GM19452 (cell line): Measurements from ENCODE around the gene MSX1.

Experiments used
- ATAC-seq: cut with Tn5 transposase; IDR thresholded peaks from one replicate; pipeline ENCODE4 v1.9.1; 2021; ENCODE audit not compliant: unreplicated experiment

MSX1 gene

GRCh38 chr4:4868758-4869723 lies 9.6 kb downstream of the MSX1 start:
- ATAC-seq, result no peak

- ATAC-seq, result no peak
Measured at GRCh38 chr4:4869731-4870571, 10.5 kb downstream of the MSX1 start.

GRCh38 chr4:4870576-4871241 lies 11.2 kb downstream of the MSX1 start:
- no peak for ATAC-seq

- ATAC-seq, result no peak
Measured at GRCh38 chr4:4871242-4871572, 11.7 kb downstream of the MSX1 start.

DNA sequence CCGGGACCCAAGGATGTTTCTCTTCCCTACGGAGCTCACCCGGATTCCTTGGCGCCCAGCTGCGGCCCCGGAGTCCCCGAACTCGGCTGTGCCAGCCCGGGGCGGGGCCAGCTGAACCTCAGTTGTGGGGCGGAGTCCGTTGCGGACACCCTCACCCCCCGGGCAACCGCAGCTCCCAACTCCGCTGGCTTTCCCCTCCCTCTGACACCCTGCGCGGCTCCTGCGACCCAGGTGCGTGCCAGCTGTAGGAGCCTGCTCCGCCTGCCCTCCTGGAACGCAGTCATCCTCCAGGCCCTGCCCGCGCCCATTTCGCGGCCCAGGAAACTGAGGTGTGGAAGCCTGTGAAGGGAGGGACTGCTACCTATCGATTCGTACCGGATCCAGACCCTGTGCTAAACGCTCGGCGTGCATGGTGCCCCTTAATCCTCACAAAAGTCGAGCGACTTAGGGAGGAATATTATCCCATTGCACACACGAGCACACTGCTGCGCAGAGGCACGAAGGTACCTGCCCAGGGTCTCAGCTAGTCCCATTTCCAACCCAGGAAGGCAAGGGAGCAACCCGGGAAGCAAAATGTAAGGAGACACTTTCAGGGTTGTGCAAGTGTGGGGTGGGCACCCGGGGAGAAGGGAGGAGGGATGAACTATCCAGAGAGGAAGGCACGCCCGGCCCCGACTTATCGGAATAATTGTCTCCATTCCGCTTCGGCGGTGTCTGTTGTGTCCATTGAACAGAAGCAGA lies 12.3 kb downstream of the MSX1 start:
- ATAC-seq, result no peak

GRCh38 chr4:4872314-4872903 lies 12.9 kb downstream of the MSX1 start:
- ATAC-seq, result no peak

DNA sequence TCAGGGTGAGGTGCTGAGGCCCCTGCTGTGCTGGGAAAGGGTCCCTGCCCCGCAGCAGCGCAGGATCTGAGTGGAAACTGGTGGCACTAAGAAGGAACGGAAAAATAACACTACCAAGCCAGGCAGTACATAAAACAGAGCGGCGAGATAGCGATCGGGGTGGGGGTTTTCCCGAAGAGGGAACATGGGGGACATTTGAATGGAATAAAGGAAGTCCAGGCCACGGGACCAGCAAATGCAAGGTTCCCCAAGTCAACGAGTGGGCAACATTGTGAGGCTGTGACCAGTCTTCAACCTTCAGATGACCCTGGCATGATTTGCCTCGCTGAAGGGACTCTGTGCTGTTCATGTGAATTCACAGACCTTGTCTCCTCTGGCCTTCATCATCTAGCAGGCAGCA lies 13.7 kb downstream of the MSX1 start:
- ATAC-seq, result no peak

DNA sequence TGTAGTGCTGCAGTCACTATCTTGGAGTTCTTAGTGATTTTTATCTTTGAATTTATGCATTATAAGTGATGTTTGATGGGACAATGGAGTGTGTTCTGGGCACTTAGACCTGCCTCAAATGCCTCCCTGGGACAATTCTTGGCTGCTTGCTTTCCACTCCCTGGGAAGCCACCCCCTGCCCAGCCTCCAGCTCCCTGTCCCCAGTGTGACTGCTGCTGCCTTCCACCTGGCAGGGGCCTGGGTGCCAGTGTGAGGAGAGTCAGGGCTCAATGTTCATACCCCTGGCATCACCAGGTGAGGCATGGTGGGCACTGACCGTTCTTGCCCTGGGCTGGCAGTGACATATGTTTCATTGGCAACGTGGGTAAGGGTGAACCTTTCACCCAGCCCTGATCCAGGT lies 14.8 kb downstream of the MSX1 start:
- ATAC-seq, result no peak

DNA sequence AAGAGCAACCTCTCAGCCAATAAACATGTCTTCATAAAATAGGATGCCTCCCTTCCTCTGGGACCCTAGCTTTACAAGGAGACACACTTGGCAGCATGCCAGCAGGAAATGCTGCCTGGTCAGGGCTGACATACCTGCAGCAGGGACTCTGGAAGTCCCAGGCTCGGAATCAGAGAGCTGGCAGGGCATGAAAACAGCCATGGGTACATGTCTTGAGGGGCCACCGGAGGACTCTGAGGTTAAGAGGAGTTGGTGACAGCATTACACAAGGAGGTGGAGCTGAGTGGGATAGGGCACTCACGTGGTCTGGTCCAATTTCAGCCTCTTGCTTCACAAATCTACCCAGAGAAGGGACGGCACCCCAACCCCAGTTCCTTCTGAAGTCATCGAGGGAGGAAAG lies 15.7 kb downstream of the MSX1 start:
- no peak for ATAC-seq

DNA sequence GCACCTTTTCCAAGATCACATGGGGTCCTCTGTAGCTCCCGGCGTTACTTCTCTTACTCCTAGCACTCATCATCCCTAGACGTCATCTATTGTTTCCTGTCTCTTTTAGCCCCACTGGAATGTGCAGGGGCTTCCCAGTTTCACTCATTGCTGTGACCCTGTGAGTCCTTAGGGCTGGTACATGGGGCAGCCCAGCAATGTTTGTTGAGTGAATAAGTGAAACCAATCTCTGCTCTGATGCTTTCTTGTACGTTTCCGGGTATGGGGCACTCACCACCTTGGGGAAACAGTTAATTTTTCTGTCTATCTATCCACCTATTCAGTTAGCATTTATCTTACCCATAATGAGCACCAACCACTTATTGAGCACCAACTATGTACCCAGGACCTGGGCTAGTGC lies 16.1 kb downstream of the MSX1 start:
- ATAC-seq, result no peak

DNA sequence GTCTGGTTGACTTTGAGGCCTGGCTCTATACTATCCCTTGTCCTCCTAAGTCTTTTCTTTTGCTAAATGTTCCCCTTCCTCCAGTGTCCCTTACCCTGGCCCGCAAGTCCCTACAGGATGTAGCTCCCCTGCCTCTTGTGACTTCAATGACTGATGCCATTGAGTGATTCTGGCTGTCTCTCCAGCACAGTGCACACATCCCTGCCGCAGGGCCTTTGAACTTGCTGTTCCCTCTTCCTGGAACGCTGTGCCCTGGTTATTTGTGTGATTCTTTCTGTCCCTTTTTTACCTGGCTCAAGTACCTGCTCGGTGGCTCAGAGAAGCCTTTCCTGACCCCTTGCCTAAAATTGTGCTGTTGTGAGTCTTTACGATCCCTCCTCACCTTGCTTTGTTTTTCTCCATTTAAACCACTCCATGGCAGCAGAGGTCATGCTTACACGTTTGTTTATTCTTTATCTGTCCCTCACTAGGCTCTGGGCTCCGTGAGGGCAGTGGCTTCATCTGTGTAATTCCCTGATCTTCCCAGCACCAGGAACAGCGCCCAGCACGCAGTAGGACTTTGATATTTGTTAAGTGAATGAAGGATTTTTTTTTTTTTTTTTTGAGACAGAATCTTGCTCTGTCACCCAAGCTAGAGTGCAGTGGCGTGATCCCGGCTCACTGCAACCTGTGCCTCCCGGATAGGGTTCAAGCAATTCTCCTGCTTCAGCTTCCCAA lies 17.6 kb downstream of the MSX1 start:
- ATAC-seq, result no peak

GRCh38 chr4:4880492-4880891 lies 21.0 kb downstream of the MSX1 start:
- no peak for ATAC-seq

GRCh38 chr4:4881432-4881831 lies 22.0 kb downstream of the MSX1 start:
- no peak for ATAC-seq

DNA sequence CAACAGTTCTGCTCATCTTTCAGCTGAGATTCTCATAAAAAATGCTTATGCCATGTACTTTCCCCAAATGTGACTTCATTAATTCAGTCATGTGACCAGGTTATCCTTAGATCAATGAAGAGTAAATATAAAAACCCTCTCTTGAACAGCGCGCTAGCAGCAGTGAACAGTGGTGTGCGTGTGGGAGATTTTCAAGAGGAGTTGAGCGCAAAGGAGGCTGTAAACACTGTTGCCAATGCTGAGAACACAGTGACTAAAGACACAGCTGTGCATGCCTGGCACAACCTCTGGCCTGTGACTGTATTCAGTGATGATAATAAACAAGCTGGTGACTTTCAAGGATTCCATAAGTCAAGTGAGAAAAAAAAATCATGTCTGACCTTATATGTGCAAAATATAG lies 25.1 kb downstream of the MSX1 start:
- no peak for ATAC-seq

DNA sequence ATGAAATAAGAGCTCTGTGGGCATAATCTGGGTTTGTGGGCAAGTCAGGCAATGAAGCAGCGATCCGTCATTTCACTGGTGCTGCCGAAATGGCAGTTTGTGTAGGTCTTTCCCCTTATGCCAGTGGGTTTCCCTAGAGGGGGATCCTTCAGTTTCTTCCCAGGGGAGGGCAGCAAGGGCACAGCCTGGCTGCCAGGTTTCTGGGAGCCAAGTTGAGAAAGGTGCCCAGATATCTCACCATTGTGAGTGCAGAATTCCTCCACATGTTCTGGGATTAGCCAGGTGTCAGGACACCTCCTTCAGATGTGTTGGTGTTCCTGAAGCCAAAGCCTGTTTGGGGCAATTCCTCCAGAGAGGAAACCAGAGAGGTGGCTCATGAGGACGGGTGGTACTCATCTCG lies 28.0 kb downstream of the MSX1 start:
- no peak for ATAC-seq

DNA sequence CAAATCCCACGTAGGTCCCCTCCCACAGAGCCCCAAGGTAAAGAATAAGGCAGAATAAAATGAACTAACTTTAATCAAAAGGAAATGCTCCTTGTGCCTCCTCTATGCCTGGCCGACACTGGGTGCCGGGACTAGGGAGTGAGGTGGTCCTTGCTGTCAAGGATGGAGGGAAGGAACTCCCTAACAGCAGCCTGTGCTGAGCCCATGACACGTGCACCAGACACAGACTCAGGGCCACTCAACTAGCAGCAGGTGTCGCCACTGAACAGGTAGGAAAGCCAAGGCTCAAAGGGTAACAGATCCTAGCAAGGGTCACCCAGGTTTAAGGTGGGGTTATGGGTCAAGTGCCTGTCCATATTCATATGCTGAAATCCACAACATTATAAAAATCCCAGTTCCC lies 29.2 kb downstream of the MSX1 start:
- no peak for ATAC-seq

- ATAC-seq, result no peak
Measured at GRCh38 chr4:4889781-4890180, 30.3 kb downstream of the MSX1 start.

- no peak for ATAC-seq
Measured at GRCh38 chr4:4890574-4891255, 31.2 kb downstream of the MSX1 start.

DNA sequence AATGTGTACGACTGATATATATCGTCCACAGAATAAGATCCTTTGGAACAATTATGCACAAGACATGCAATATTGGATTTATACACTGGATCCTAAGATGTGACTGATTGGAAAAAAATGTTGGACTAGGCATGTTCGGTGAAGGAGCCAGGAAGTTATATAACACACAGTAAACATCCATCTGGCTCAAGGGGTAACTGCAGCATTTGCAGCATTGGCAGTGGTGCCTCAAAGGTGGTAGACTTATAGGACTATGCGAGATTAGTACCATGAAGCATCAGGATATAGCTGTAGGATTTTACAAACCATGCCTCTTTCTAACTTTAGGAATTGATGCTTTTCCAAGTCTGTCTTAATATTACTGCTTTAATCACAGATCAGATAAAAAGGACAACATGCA lies 34.3 kb downstream of the MSX1 start:
- no peak for ATAC-seq
